HepG2 (cell line): ENCODE measurements around the gene ABAT. TPM values are rescaled to one million over a fixed set of nuclear protein-coding genes. Genes with fewer than 3 reads are reported as not detected.

Experiments used
- ATAC-seq: fragments of 200-7000 bp; cut with Tn5 transposase; 3 replicates; pipeline ENCODE4 v1.9.1; 2020; ENCODE audit warnings: mild to moderate bottlenecking, moderate library complexity
- BruUV-seq: library from RNA; stranded (reverse); fragments of 400-500 nt; replicated peaks from 2 replicates; lab custom pipeline; 2021; lab: Mats Ljungman, UMichigan
- CTCF ChIA-PET: fragments of 300-600 bp; formaldehyde crosslinking; extraction: SDS; loops from one replicate; lab custom pipeline; 2021; ENCODE audit warnings: low total read pairs, inconsistent platforms, low intra/inter-chr PET ratio; lab: Yijun Ruan, JAX
- POLR2A ChIA-PET: fragments of 350-600 bp; sonication (Branson Sonifier 250); formaldehyde crosslinking; loops from one replicate; lab custom pipeline; 2020; ENCODE audit warnings: antibody characterized with exemption, inconsistent platforms; lab: Yijun Ruan, JAX
- DNase-seq: peaks from one replicate; pipeline ENCODE4 v3.0.0-alpha.2; 2015; ENCODE audit warnings: low spot score
- FAIRE-seq: peaks from 3 replicates; lab custom pipeline; 2011; peaks lifted over from hg19 to GRCh38; lab: Jason Lieb, UNC
- H2AFZ ChIP-seq: one replicate; pipeline ENCODE4 v1.6.1; 2011; ENCODE audit warnings: low read length, inconsistent platforms
- H3K27ac ChIP-seq: fragments of 300-600 bp; 3 replicates; pipeline ENCODE4 v1.8.0; 2011; ENCODE audit warnings: mixed run types, mild to moderate bottlenecking, mixed read lengths, low read length, inconsistent platforms; ENCODE audit not compliant: insufficient read depth; ENCODE audit errors: extremely low read length
- H3K27me3 ChIP-seq, 2 experiments: fragments of 200-600 bp in 1 of 2; 2 replicates in 1 of 2; 3 replicates in 1 of 2; pipeline versions ENCODE4 v1.6.0 to v1.8.0; 2011; ENCODE audit warnings: low read length in 2 of 2, mild to moderate bottlenecking in 2 of 2, moderate library complexity in 2 of 2, inconsistent platforms in 1 of 2; ENCODE audit not compliant: insufficient read depth in 2 of 2, control insufficient read depth in 1 of 2
- H3K36me3 ChIP-seq, 2 experiments: fragments of 200-600 bp in 1 of 2; replicated peaks in 1 of 2; 2 replicates in 1 of 2; 3 replicates in 1 of 2; pipeline versions ENCODE4 v1.5.1 to v1.8.0; 2011; ENCODE audit warnings: low read length in 2 of 2, inconsistent platforms in 1 of 2; ENCODE audit not compliant: insufficient read depth in 2 of 2, control insufficient read depth in 1 of 2
- H3K4me1 ChIP-seq: 2 replicates; pipeline ENCODE4 v1.5.1; 2012; ENCODE audit warnings: low read length, inconsistent platforms; ENCODE audit not compliant: insufficient read depth
- H3K4me2 ChIP-seq: 2 replicates; pipeline ENCODE4 v1.6.0; 2011; ENCODE audit warnings: low read depth, low read length, inconsistent platforms
- H3K4me3 ChIP-seq, 3 experiments: fragments of 200-600 bp in 1 of 3; sonication (generic), shearing (Covaris generic) in 1 of 3; replicated peaks in 1 of 3; 2 replicates each; pipeline ENCODE4 v1.5.1; 2011 to 2016; ENCODE audit warnings: low read length in 3 of 3, inconsistent platforms in 2 of 3, low read depth in 2 of 3, mild to moderate bottlenecking in 2 of 3, control low read depth in 1 of 3, mixed read lengths in 1 of 3; ENCODE audit not compliant: insufficient read depth in 1 of 3
- H3K79me2 ChIP-seq: one replicate; pipeline ENCODE4 v1.6.1; 2011; ENCODE audit warnings: low read length, inconsistent platforms; ENCODE audit not compliant: insufficient read depth
- H3K9ac ChIP-seq: 2 replicates; pipeline ENCODE4 v1.6.0; 2011; ENCODE audit warnings: mild to moderate bottlenecking, low read depth, low read length, inconsistent platforms; ENCODE audit not compliant: insufficient read depth
- H3K9me3 ChIP-seq: 2 replicates; pipeline ENCODE4 v1.5.1; 2012; ENCODE audit warnings: mild to moderate bottlenecking, low read length
- H4K20me1 ChIP-seq: 2 replicates; pipeline ENCODE4 v1.6.0; 2011; ENCODE audit warnings: inconsistent platforms, mild to moderate bottlenecking, low read length, moderate library complexity; ENCODE audit not compliant: insufficient read depth
- RNF2 ChIP-seq: fragments of 450-650 bp; conservative IDR thresholded peaks from 2 replicates; pipeline ENCODE4 v1.6.1; 2016; ENCODE audit warnings: low read depth
- SALL1 ChIP-seq: sonication (generic); formaldehyde crosslinking; IDR thresholded peaks from 2 replicates; pipeline ENCODE4 v1.8.0; 2022; ENCODE audit warnings: mild to moderate bottlenecking, missing genetic modification reagents
- ZNF878 ChIP-seq: sonication (generic); formaldehyde crosslinking; IDR thresholded peaks from 2 replicates; pipeline ENCODE4 v1.8.1; 2023; ENCODE audit warnings: mild to moderate bottlenecking, missing genetic modification reagents, moderate library complexity
- WGBS: methylation state at CpG from one replicate; pipeline ENCODE4 v1.1.6; 2017; ENCODE audit warnings: low lambda C conversion rate; 5-methylcytosine and 5-hydroxymethylcytosine counted together
- in situ Hi-C: cut with HindIII; loops from 2 replicates; pipeline ENCODE4 v1.10.0; 2017; ENCODE audit warnings: low pct_unique_long_range_greater_than_20kb; ENCODE audit not compliant: extremely low pct_ligation_motif_present
- intact Hi-C: fragments of 100-400 bp; cut with micrococcal nuclease; formaldehyde crosslinking; loops from one replicate; pipeline ENCODE4 v1.10.0; 2022; ENCODE audit not compliant: unreplicated experiment
- polyA plus RNA-seq, 8 experiments: library from polyadenylated mRNA; depleted of rRNA in 3 of 8; stranded (reverse) in 7 of 8; unstranded in 1 of 8; fragments of >200 nt; fragmentation: Illumina TruSeq in 4 of 8; extraction: Trizol in 4 of 8; gene quantifications; 2 replicates each; pipeline versions ENCODE4 v1.2.1 to v1.2.3, GENCODE V29; 2011 to 2016; ENCODE audit warnings: low read depth in 4 of 8, missing spikeins in 1 of 8, mixed read lengths in 1 of 8; ENCODE audit not compliant: insufficient read depth in 1 of 8
- total RNA-seq, 5 experiments: library from RNA; depleted of rRNA; stranded (reverse); fragments of >200 nt; fragmentation: Illumina TruSeq; extraction: Trizol; gene quantifications; 2 replicates each; pipeline ENCODE4 v1.2.3, GENCODE V29; 2016; ENCODE audit warnings: low read depth in 1 of 5
- TF ChIP-seq, protein P1 (sequence below), 2 experiments: IDR thresholded peaks; 2 replicates each; pipeline ENCODE4 v1.6.1; 2011 to 2012; ENCODE audit warnings: low read length in 2 of 2, borderline replicate concordance in 1 of 2, low read depth in 1 of 2, mild to moderate bottlenecking in 1 of 2, moderate library complexity in 1 of 2
- TF ChIP-seq, protein P2 (sequence below): sonication (generic); formaldehyde crosslinking; IDR thresholded peaks from 2 replicates; pipeline ENCODE4 v1.4.0; 2020; ENCODE audit warnings: mild to moderate bottlenecking, low read depth, missing genetic modification reagents

ABAT gene
- total and polyA plus RNA-seq, 2 of the 13 experiments (the other 11 are each of a cell fraction or from before 2014, with no cell fraction given) = 47.6 to 97.3 TPM

GRCh38 chr16:8631373-8631772 lies 43.0 kb upstream of the ABAT start:
- no peak overlapping the region for H3K4me2 ChIP-seq
- no peak for ATAC-seq
- H3K27ac ChIP-seq = no peak overlapping the region
- no peaks in the 10 kb centered on the region for H3K9me3 ChIP-seq
- CTCF ChIA-PET = no interaction called here
- no peak for DNase-seq
- no peak overlapping the region for H3K9ac ChIP-seq
- intact Hi-C loops (loop anchor here (5.0 kb wide), 1 partner anchor 289 kb away; no protein-coding TSS in a partner anchor), in situ Hi-C loops (no loop called here)
- 96% methylated on average over 9 of the region's 9 CpGs for WGBS
- H3K27me3 ChIP-seq = no peaks in the 10 kb centered on the region
- H3K79me2 ChIP-seq = no peaks in the 10 kb centered on the region
- no peak for TF ChIP-seq RNF2
- 0 out of 2 replicates have a peak, but pooled peaks have one; percentile 8 for TF ChIP-seq SALL1 (CRISPR knock-in tag)
- TF ChIP-seq, protein P1, sequence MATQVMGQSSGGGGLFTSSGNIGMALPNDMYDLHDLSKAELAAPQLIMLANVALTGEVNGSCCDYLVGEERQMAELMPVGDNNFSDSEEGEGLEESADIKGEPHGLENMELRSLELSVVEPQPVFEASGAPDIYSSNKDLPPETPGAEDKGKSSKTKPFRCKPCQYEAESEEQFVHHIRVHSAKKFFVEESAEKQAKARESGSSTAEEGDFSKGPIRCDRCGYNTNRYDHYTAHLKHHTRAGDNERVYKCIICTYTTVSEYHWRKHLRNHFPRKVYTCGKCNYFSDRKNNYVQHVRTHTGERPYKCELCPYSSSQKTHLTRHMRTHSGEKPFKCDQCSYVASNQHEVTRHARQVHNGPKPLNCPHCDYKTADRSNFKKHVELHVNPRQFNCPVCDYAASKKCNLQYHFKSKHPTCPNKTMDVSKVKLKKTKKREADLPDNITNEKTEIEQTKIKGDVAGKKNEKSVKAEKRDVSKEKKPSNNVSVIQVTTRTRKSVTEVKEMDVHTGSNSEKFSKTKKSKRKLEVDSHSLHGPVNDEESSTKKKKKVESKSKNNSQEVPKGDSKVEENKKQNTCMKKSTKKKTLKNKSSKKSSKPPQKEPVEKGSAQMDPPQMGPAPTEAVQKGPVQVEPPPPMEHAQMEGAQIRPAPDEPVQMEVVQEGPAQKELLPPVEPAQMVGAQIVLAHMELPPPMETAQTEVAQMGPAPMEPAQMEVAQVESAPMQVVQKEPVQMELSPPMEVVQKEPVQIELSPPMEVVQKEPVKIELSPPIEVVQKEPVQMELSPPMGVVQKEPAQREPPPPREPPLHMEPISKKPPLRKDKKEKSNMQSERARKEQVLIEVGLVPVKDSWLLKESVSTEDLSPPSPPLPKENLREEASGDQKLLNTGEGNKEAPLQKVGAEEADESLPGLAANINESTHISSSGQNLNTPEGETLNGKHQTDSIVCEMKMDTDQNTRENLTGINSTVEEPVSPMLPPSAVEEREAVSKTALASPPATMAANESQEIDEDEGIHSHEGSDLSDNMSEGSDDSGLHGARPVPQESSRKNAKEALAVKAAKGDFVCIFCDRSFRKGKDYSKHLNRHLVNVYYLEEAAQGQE (IDR thresholded peaks at IDR 0.05; ENCODE audit: borderline replicate concordance in 1 of 2, low read depth in 1 of 2, low read length in 2 of 2) = no peak
- TF ChIP-seq, protein P2, sequence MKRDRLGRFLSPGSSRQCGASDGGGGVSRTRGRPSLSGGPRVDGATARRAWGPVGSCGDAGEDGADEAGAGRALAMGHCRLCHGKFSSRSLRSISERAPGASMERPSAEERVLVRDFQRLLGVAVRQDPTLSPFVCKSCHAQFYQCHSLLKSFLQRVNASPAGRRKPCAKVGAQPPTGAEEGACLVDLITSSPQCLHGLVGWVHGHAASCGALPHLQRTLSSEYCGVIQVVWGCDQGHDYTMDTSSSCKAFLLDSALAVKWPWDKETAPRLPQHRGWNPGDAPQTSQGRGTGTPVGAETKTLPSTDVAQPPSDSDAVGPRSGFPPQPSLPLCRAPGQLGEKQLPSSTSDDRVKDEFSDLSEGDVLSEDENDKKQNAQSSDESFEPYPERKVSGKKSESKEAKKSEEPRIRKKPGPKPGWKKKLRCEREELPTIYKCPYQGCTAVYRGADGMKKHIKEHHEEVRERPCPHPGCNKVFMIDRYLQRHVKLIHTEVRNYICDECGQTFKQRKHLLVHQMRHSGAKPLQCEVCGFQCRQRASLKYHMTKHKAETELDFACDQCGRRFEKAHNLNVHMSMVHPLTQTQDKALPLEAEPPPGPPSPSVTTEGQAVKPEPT (CRISPR knock-in tag) = no peak
- no peak for TF ChIP-seq ZNF878 (CRISPR knock-in tag)
- POLR2A ChIA-PET = no interaction called here
- peaks cover 22% of the 10 kb centered on the region for H3K4me1 ChIP-seq
- no peak for FAIRE-seq
- peaks cover 62 to 92% of the 10 kb centered on the region in 2 experiments for H3K36me3 ChIP-seq
- H4K20me1 ChIP-seq = 0 out of 2 replicates have a peak, but pooled peaks cover 4% of the 10 kb centered on the region
- no peak overlapping the region for H2AFZ ChIP-seq
- no TSS peak for BruUV-seq
- H3K4me3 ChIP-seq = no peak overlapping the region
